IPS DF 4.7 (cell line): ENCODE measurements around the gene GPHA2.
"Not testable (repeated sequence)": the region's sequence is repeated elsewhere in the genome, so short reads cannot be mapped to it uniquely, and the experiment has no call there.

Experiments
- DNase-seq: peaks from one replicate; pipeline ENCODE4 v3.0.0-alpha.2; 2013; ENCODE audit warnings: low spot score; ENCODE audit errors: extremely low read depth

Gene GPHA2, protein sequence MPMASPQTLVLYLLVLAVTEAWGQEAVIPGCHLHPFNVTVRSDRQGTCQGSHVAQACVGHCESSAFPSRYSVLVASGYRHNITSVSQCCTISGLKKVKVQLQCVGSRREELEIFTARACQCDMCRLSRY

DNA sequence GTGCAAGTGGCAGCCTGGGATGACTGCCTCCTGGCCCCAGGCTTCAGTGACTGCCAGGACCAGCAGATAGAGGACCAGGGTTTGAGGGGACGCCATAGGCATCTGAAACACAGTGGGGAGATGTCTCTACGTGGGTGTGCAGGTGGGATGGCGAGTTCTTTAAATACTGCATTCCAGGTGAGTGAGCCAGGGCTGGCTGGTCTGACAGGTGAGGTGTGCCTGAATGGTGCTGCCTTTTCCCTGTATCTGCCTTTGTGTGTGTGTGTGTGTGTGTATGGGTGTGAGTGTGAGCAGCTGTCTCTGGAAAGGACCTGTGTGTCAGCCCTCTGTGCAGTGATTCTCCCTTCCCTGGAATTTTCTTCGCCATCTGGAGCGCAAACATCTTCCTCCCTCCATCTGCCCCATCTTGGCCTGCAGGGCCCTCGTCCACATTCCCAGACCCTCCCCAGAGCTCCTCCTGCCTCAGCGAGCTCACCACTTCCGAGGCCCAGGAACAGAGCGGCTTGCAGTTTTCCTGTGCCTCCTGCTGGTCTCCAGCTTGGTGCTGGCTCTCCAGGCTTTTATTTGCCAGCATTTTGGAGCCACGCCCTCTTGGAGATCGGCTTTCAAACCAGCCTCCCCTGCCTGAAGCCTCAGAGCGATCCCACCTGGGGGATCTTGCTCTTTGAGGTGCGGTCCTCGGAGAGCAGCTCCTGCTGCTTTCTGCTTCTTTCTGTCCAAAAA, at the start of gene GPHA2:
Gene GPHA2 (minus strand): TSS at position 535 of the 723 bp plus-strand sequence. CDS start 433 bp downstream, at position 102.
- peak; percentile 49 for DNase-seq

DNA sequence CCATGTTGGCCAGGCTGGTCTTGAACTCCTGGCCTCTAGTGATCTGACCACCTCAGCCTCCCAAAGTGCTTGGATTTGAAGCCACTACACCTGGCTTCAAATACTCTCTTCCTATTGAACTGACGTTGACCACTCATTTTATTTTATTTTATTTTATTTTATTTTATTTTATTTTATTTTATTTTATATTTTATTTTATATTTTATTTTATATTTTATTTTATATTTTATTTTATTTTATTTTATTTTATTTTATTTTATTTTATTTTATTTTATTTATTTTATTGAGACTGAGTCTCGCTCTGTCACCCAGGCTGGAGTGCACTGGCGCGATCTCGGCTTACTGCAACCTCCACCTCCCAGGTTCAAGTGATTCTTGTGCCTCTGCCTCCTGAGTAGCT, 47.6 kb upstream of the GPHA2 start:
- DNase-seq: not testable (repeated sequence)

DNA sequence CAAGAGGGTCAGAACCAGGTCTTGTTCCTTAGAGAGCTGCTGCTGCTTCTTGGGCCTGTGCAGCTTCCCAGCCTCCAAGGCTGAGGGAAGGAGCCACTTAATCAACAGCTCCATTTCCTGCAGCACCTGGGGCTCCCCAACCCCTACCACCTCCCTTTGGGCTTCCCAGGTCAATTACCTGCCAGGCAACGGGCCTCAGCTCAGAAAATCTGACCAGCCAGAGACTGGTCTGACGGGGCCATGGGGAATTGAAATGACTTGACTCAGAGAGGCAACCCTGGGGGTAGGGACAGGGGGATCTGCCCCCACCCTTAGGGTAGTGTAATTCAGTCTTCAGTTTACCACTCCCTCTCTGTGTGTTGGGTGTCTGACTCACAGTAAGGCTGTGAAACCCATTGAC, 41.0 kb upstream of the GPHA2 start:
- no peak for DNase-seq

DNA sequence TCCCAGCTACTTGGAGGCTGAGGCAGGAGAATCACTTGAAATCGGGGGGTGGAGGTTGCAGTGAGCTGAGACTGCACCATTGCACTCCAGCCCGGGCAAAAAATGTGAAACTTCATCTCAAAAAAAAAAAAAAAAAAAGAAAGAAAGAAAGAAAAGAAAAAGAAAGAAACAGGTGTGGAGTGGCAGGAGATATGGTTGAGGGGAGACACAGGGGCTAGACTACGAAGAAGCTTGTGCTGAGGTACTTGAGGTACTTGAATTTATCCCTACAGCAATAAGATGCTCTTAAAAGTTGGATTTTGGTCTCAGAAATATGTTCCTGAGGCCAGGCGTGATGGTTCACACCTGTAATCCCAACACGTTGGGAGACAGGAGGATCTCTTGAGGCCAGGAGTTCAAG, 38.4 kb upstream of the GPHA2 start:
- DNase-seq: no peak

DNA sequence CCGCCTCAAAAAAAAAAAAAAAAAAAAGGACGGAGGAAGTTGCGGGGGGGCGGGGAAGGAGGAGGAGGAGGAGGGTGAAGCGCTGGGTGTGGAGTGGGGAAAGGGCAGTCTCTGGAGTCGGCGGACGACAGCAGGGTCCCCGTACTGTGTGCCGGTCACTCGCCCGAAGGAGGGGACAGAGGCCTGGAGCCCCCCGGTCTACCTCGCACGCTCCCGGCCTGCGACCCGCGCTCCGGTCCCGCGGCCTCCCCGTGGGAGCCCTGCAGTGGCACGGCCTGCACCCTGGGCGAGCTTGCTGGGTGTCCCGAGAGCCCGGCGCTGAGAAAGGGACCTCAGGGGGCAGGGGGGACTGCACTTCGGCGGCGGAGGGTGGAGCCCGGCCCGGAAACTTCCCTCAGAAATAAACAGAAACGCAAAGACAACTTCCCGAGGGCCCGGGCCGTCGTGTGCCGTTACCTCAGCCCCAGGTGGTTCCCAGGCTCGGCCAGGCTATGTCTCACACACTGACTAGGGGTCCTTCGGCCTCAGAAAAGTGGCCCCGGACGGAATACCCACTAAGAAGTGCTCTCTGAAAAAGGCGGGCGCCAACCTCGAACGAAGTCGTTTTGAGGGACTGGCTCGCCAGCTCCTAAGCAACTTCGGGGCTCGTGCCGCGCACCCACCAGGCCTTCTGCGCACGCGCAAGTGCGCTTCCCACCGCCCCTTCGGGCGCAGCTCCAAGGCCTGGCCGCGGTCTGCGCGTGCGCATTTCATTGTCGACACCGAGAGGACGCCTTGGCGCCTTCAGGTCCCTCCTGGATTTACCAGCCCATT, 35.9 kb upstream of the GPHA2 start, which contains the start of gene MAJIN:
Gene MAJIN (minus strand): TSS at position 688 of the 813 bp plus-strand sequence. CDS start 12,703 bp downstream, outside the sequence.
- no peak for DNase-seq

DNA sequence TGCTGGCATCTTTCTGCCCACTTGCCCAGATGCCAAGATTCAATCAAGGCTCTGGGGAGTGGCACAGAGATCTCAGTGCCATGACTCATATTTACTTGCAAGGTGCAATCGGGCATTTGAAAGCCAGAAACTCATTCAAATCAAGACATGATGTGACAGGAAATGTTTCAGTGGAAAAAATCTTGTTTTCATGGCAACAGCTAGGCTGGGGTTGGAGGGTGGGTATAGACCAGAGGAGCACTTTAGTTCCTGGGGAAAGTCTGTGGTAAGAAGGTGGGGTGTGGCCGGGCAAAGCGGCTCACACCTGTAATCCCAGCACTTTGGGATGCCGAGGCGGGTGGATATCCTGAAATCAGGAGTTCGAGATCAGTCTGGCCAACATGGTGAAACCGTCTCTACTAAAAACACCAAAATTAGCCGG, 35.0 kb upstream of the GPHA2 start:
- no peak for DNase-seq

DNA sequence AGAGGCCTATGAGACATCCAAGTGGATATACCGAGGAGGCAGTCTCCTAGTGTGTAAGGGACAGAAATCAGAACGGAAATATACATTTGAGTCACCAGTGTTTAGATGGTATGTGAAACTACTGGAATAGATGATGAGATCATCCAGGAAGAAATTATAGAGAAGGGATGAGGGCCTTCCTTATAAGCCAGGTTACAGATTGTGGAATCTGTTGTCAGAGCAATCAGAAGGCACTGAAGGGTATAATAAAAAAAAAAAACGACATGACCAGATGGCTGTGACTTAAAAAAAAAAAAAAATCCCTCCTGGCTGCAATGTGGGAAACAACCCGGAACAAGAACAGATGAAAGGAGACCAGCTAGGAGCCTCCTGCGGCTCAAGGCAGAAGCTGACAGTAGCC, 33.5 kb upstream of the GPHA2 start:
- DNase-seq: no peak

DNA sequence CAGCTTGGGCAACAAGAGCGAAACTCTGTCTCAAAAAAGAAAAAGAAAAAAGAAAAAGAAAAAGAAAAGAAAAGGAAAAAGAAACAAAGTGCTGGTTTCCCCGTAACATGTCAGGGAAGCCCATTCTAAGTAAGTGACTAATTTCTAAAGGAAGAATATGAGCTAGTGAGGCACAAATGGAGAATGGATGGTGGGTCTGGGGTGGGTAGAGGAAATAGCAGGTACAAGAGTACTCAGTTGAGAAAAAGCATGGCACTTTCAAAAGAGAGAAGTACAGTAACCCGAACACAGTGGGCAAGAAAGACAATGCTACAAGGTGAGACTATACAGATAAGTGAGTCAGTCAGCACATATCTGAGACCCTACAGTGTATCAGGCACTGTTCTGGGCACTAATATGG, 31.7 kb upstream of the GPHA2 start:
- DNase-seq: no peak

DNA sequence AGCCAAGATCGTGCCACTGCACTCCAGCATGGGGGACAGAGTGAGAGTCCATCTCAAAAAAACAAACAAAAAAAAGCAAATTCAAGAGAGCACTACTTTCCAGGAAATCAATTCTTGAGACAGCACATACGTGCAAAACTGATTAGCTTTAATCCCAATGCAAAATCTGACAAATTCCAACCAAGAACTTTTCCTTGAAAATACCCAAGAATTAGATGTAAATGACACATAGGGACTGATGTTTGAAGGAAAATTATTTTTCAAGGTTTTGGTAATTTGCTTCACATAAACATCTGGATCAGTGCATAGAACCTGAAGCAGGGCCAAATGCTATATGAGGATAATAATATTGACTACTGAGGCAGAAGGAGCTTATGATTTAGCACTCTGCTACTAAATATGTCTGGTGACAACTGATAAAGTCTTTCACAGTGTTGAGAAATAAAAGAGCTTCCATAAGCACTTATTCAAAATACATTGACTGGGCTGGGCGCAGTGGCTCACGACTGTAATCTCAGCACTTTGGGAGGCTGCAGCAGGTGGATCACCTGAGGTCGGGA, 27.5 kb upstream of the GPHA2 start:
- no peak for DNase-seq

DNA sequence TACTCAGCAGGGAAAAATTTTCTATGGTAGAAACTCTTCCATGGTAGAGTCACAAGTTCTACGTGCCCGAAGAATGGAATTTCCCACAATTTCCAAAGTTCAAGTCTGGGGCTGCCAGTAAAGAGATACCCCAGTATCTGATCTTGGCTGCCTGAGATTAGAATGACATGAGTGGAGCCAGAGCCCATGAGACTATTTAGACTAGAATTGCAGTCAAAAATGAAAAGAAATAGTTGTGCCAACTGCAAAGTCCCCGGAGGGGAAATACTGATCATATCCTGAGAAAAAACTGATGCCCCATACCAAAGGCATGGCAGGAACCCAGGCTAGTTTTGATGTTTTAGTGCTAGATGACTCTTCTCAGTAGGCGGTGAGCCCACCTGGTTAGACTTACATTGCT, 25.0 kb upstream of the GPHA2 start:
- no peak for DNase-seq

DNA sequence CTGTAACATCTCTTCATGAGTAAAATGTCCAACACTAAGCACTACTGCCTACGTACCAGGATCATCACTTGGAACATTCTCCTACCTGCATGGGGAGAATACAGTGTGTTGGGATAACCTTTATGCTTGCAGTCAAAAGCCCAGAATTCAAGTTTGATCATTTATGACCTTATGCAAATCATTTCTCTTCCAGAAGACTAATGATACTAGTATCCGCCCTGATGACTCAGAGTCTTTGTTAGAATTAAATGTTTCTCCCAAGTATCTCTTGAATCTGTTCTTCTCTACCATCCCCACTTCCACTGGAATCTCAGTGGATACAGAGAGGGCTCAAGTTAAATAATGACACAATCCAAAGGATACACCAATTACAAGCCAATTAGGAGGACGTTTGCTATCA, 23.8 kb upstream of the GPHA2 start:
- no peak for DNase-seq

DNA sequence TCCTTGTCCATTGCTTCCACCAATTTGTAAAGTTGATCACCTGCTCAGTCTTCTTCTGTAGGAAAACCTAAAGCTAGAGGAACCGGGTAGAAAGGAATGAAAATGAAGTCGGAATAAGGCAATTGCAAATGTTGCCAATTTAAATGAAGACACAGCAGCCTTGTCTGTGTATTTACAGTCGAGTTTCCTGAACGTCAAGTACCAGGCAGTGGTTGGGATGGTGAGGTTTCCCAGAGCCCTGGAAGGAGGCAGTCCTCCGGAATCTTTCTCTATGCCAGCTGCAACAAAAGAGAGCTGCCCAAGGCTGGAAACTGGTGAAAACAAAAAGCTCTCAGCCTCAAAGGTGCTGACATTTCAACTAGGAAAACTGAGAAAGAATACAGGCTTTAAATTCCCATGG, 18.5 kb upstream of the GPHA2 start:
- DNase-seq: no peak

DNA sequence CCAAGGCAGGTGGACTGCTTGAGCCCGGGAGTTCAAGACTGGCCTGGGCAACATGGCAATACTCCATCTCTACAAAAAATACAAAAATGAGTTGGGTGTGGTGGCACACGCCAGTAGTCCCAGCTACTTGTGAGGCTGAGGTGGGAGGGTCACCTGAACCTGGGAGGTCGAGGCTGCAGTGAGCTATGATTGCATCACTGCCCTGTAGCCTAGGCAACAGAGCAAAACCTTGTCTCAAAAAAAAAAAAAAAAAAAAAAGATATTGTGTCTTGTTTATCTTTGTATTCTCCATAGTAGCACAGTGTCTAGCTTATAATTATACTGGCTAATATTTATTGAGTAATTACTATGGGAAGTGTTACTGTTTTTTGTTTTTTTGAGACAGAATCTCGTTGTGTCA, 15.8 kb upstream of the GPHA2 start:
- no peak for DNase-seq

DNA sequence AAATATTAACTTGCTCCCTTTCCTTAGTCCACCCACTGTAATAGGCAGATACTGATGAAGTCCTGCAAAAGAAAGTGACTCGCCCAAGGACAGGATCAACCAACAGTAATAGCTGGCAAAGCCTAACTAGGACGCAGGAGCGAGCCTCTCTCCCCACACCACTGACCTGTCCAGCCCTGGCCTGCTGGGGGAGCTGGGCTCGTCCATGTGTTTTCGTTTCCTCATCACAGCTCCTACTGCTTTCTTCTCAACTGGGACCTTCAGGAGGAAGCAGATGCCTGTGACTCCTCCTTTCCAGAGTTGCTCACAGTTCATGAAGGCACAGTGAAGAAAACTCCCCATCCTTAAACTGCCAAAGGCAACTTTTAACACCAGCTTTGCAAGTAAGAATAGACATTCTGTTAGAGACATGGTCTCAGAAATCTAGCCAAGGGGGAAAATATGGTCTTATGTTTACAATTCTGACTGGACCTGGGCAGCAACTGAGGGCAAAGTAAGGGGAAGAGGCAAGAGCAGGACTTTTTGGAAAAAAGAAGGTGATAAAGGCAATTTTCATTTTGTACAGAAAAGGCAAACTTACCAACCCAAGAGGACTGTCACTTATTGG, 11.6 kb upstream of the GPHA2 start:
- DNase-seq: no peak

DNA sequence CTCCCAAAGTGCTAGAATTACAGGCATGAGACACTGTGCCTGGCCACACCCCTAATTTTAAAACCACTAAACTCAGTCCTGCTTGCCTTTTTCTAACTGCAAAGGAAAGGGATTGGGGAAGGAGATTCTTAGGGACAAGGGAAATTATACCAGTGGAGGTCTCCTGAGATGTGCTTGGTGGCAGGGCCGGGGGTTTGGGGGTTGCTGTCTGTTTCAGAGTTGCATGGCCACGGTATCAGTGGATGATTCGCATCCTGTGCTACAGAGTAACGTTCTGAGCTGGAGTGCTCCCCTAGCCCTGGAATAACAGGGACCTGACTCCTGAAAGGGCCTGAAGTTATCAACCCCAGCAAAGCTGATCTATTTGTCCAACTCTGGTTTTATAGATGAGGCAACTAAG, 846 bp upstream of the GPHA2 start:
- no peak for DNase-seq

DNA sequence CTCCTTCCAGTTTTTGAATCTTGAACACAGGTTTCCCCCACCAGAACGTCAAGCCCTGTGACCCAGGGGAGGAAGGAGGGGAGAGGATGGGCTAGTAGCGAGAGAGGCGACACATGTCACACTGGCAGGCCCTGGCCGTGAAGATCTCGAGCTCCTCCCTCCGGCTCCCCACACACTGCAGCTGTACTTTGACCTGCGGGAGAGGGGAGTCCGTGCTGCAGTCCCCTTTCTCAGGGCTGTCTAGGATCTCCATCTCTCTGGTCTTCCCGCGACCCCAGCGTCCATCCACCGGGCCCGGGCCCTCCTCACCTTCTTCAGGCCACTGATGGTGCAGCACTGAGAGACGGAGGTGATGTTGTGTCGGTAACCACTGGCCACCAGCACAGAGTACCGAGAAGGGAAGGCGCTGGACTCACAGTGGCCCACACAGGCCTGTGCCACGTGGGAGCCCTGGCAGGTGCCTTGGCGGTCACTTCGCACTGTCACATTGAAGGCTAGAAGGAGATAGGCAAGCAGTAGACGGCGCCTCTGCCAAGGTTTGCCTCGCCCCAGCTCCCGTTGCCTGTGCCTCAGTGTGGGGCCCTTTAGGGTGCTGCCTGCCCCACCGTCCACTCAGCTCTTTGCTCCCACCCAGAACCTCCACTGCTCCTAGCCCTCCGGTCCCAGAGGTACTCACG, 873 bp downstream of the GPHA2 start:
- DNase-seq: no peak

DNA sequence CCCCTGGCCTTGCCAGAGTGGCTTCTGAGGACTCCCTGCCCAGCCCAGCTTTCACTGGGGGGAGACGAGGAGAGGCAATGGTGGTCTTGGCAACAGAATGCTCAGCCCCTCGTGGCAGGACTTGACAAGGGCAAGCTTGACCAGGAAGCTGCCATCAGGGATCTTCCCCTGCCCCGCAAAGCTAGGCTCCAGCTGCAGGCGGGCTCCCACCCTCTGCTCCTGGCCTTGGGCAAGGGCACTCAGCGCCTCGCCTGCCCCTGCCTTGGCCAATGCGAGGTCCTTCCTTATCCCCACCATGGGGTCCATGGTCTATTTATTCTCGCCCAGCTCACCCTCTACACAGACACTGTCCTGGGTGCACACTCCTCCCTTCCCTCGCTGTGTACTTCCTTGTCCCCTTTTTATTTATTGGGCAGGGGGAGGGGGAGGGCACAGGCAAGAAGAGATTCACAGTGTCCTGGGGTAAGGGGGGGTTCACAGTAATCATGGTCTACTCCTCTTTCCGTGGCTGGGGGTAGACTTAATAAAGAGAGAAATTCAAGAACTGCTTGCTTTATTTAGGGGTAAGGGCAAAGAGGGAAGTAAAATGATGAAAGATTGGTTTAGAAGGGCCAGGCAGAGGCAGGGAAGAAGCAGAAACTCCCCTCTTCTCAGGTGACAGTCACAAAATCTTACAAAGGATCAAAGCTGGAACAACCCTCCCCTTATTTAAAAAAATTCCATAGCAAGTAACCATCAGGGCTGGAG, 1.6 kb downstream of the GPHA2 start:
- DNase-seq: no peak

DNA sequence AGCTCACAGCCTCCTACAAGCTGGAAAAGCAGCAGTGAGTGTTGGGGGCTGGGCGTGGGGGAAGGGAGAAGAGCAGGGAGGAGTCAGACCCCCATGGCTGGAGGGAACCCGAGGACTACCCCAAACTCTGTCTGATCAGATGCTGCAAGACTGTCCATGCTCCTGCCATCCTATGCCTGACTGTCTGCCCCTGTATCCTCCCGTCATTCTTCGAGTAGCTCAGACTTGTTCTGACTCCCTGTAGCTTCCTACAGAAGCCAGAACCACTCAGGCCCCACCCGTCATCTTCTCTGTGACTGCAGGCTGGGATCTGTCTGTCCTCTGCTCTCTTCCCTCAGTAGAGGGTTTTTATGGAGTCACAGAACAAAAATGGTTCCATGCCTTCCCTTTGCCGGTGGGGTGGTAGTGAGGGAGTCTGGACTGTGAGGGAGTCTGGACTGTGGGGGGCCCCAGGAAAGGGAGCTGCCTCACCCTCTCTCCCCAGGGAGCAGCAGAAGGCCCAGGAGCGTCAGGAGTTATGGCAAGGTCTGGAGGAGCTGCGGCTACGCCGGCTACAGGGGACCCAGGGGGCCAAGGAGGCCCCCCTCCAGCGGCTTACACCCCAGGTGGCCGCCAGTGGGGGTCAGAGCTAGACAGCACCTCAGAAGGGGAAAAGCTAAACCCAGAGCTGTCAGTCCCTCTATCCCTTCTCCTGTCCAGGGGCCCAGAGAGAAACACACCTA, 2.3 kb downstream of the GPHA2 start:
- no peak for DNase-seq

DNA sequence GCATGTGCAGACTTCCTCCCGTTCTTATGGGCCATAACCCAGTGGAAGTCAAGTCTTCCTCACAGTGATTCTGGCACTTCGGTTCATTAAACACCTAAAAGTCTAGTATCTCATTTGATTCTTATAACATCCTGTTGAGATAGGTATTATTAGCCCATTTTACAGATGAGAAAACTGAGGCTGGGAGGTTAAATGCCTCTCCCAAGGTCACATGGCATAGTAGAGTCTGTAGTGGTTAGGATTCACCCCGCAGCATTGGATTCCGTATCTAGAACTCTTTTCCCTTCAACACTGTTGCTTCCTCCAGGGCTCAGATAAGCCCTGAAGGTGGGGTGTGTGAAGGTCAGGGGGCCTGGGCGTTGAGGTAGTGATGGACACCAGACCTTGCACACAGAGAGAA, 3.4 kb downstream of the GPHA2 start:
- no peak for DNase-seq

DNA sequence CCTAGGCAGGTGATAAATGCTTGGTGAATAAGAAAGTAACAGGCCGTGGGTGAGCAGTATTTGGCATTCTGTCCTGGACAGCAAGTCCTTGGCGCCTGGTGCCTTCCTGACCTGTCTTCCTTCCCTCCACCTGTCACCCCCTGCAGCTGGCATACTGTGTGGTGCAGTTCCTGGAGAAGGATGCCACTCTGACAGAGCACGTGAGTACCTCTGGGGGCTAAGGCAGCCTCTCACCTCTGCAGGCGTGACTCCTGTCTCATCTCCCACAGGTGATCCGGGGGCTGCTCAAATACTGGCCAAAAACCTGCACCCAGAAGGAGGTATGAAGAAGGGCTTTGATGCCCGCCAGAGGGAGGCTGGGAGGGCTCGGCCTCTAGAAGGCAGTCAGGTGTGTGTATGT, 4.4 kb downstream of the GPHA2 start:
- no peak for DNase-seq
